HG02798 (cell line): Measurements from ENCODE around the gene TMEM161B.
"Not testable (repeated sequence)": the region's sequence is repeated elsewhere in the genome, so short reads cannot be mapped to it uniquely, and the experiment has no call there.

Experiments
- ATAC-seq: cut with Tn5 transposase; IDR thresholded peaks from one replicate; pipeline ENCODE4 v1.9.1; 2021; ENCODE audit warnings: mild to moderate bottlenecking; ENCODE audit not compliant: unreplicated experiment, poor library complexity

The TMEM161B gene

GRCh38 chr5:88251048-88251711 lies 17.5 kb downstream of the TMEM161B start:
- ATAC-seq = peak; percentile 64

- ATAC-seq = no peak
Measured at GRCh38 chr5:88250010-88250409, 18.6 kb downstream of the TMEM161B start.

GRCh38 chr5:88248743-88249540 lies 19.7 kb downstream of the TMEM161B start:
- ATAC-seq = no peak

DNA sequence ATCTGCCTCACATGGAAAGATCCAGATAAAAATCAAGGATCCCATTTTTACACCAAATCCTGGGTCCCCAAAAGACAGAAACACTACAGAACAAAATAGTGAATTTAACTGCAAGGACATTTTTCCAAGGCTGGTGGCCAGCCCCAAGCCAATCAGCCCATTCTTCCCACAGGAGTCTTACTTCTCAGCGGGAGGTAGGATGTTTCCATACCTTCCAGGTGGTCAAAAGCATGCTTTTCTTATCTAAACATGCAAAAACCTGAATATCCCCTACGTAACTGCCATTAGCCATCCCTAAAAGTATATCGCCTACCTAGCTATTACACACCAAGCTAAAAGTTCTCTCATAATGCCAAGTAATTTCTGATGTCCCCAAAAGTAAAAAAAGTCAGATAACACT lies 20.6 kb downstream of the TMEM161B start:
- no peak for ATAC-seq

GRCh38 chr5:88245893-88246244 lies 22.8 kb downstream of the TMEM161B start:
- ATAC-seq = no peak

GRCh38 chr5:88245241-88245892 lies 23.3 kb downstream of the TMEM161B start:
- ATAC-seq = no peak

DNA sequence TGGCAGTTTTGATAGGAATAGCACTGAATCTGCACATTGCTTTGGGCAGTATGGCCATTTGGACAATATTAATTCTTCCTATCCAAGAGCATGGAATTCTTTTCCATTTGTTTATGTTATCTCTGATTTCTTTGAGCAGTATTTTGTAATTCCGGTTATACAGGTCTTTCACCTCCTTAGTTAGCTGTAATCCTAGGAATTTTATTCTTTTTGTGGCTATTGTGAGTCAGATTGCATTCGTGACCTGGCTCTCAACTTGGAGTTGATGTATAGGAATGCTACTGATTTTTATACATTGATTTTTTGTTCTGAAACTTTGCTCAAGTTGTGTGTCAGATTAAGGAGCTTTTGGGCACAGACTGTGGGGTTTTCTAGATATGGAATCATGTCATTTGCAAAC lies 24.0 kb downstream of the TMEM161B start:
- ATAC-seq = no peak

DNA sequence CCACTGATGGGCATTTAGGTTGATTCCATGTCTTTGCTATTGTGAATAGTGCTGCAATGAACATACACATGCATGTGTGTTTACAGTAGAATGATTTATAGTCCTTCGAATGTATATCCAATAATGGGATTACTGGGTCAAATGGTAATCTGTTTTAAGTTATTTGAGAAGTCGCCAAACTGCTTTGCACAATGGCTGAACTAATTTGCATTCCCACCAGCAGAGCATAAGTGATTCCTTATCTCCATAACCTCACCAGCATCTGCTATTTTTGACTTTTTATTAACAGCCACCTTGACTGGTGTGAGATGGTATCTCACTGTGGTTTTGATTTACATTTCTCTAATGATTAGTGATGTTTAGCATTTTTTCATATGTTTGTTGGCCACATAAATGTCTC lies 25.2 kb downstream of the TMEM161B start:
- not testable (repeated sequence) for ATAC-seq

GRCh38 chr5:88238732-88239131 lies 29.9 kb downstream of the TMEM161B start:
- ATAC-seq = no peak

DNA sequence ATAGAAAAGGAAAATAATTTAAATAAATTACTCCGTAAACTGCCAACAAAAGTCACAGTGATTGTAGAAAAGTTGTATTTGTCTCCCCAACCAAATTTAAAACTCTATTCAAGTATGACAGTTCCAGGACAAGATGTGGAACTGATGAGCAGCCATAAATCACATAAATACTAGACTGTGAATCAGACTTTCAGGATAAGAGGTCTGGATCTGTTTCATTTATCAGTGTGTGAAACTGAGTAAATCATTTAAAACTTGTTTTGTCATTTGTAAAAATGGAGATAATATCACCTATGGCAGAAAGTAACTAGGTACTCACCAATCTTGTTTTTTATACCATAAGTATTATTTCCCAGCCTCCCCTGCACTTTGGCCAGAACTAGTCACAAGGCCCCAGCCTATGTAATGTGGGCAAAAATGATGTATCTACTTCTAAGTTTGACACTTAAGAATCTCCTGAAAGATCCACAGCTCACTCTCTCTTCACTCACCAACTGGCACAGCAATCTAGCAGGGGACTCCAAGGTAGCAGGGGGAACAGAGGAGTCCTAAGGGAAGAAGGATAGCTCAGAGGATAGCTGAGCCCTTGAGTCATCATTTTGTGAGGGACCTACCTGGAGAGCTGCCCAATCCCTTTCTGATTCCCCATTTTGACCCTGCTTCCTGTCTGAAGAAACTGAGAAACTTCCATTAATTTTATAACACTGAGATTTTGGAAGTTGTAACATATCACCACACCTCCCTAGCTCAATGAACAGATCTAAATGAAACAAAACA lies 31.6 kb downstream of the TMEM161B start:
- no peak for ATAC-seq

DNA sequence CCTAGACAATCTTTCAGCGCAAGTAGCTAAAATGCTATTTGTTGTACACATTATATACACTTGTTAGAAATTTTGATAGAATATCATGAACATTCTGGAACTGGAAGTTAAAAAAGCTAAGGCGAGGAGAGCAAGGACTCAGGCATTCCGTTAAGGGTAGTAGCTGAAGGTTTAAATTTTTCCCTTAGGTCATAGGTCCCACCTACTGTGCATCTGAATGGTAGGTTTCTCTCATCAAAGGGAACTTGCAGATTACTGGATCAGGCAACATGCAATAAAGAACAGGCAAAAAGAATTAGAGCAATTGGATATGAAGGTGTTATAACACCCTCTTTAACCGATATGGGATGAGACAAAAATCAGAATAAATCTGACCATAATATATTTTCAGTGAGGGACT lies 32.8 kb downstream of the TMEM161B start:
- ATAC-seq = no peak

GRCh38 chr5:88235346-88235745 lies 33.3 kb downstream of the TMEM161B start:
- no peak for ATAC-seq

- no peak for ATAC-seq
Measured at GRCh38 chr5:88230546-88231066, 38.0 kb downstream of the TMEM161B start.

GRCh38 chr5:88226881-88227450 lies 41.7 kb downstream of the TMEM161B start:
- ATAC-seq = peak; percentile 80

- peak; percentile 66 for ATAC-seq
Measured at GRCh38 chr5:88214655-88215054, 54.0 kb downstream of the TMEM161B start.

GRCh38 chr5:88207575-88207974 lies 61.1 kb downstream of the TMEM161B start:
- ATAC-seq = no peak

DNA sequence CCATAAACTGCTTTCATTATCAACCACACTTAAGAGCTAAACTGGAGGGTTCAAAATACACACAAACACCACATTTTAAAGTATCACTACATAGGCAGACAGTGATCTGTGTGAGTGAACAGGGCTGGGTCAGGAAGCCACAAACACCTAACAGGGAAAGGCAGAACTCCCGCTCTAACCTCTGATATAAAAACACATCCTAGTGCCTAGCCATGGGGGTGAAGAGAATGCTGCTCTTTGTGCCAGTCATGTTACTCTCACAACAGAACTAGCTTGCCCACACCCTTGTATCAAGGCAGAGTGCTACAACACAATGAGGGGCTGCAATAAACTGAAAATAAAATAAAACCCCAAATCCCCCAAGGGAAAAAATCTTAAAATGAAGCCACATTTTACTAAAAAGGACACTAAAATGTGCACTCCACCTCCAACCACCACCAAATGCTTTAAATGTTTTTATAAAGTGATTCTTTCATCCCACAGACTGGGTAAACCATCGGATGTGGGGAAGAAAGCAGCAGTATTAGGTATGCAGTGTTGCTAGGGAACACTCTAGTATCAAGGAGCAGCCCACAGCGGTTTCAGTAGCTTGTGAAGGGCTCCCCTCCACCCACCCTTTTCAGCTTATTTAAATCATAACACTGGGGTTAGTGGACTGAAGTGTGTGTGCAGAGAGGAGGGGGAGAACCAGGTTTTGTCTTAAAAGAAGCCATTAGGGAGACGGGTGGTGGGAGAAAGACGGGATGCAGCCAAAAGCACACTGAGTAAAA lies 64.5 kb downstream of the TMEM161B start:
- peak; percentile 96 for ATAC-seq

- no peak for ATAC-seq
Measured at GRCh38 chr5:88195636-88196035, 73.0 kb downstream of the TMEM161B start.

DNA sequence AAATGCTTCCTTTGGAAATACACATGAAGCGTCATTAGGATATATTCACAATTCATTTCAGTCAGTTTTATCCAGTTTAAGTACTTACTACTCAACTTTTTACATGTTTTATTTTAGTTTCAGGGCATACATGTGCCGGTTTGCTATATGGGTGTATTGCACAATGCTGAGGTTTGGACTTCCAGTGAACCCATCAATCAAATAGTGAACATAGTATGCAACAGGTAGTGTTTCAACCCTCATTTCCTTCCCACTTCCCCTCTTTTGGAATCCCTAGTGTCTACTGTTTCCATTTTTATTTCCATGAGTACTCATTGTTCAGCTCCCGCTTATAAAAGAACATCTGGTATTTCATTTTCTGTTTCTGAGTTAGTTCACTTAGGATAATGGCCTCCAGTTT lies 74.7 kb downstream of the TMEM161B start:
- ATAC-seq = no peak
